HAP-1 (cell line): ENCODE results near the gene KCND3.

Experiments used
- DNase-seq, 2 experiments: peaks; one replicate each; pipeline ENCODE4 v3.0.0-alpha.2; 2016 to 2020; ENCODE audit warnings: low spot score in 2 of 2
- H3K27me3 ChIP-seq: fragments of 250-450 bp; sonication (Bioruptor Pico); 2 replicates; pipeline ENCODE4 v1.5.1; 2020; ENCODE audit warnings: low read depth, mild to moderate bottlenecking, moderate library complexity
- H3K36me3 ChIP-seq: fragments of 250-450 bp; sonication (Bioruptor Pico); replicated peaks from 2 replicates; pipeline ENCODE4 v1.5.1; 2020; ENCODE audit warnings: mild to moderate bottlenecking
- H3K4me1 ChIP-seq: fragments of 250-450 bp; sonication (Bioruptor Pico); 2 replicates; pipeline ENCODE4 v1.5.1; 2020; ENCODE audit warnings: mild to moderate bottlenecking
- H3K4me3 ChIP-seq: fragments of 250-450 bp; sonication (Bioruptor Pico); 2 replicates; pipeline ENCODE4 v1.5.1; 2020; ENCODE audit warnings: mild to moderate bottlenecking, moderate library complexity
- H3K9me3 ChIP-seq: fragments of 250-450 bp; sonication (Bioruptor Pico); 2 replicates; pipeline ENCODE4 v1.5.1; 2020; ENCODE audit warnings: mild to moderate bottlenecking, moderate library complexity
- in situ Hi-C: fragments of 300-500 bp; cut with MboI; formaldehyde crosslinking; loops from 3 replicates; pipeline ENCODE4 v1.14.3; 2020; ENCODE audit warnings: low sequenced_read_pairs, inconsistent platforms, mixed read lengths

KCND3 gene

GRCh38 chr1:111981090-111981489, 8.4 kb downstream of the KCND3 start:
- in situ Hi-C loops = no loop called here
- H3K4me3 ChIP-seq = no peak overlapping the region
- H3K27me3 ChIP-seq = no peaks in the 10 kb centered on the region
- no peaks in the 10 kb centered on the region for H3K9me3 ChIP-seq
- H3K4me1 ChIP-seq = no peaks in the 10 kb centered on the region
- DNase-seq = no peak
- no peaks in the 10 kb centered on the region for H3K36me3 ChIP-seq

DNA sequence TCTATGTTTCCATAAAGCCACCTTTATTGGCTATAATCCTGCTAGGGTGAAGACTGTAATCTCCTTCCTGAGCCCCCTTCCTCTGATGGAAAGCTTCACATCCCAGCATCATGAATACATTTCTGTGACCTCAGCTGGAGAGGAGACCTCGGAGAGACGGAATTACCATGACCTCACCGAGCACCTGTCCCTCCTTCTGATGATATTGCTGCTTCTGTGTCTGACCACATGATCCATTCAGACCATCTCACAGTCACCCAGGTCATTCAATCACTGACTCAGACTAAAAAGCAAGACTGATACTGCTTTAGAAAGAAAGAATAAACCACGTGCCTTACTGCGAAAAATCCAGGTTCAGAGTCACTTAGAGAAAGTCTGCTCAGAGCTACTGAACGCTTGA, 8.8 kb downstream of the KCND3 start:
- Histone ChIP-seq H3K4me1 (no peaks in the 10 kb centered on the region), H3K27me3 (no peaks in the 10 kb centered on the region), H3K4me3 (no peak overlapping the region), H3K9me3 (no peaks in the 10 kb centered on the region), H3K36me3 (no peaks in the 10 kb centered on the region)
- in situ Hi-C loops = no loop called here
- no peak for DNase-seq

GRCh38 chr1:111978695-111979094, 10.8 kb downstream of the KCND3 start:
- Histone ChIP-seq H3K4me1 (no peaks in the 10 kb centered on the region), H3K9me3 (no peaks in the 10 kb centered on the region), H3K4me3 (no peak overlapping the region), H3K27me3 (no peaks in the 10 kb centered on the region), H3K36me3 (no peaks in the 10 kb centered on the region)
- in situ Hi-C loops = no loop called here
- DNase-seq = no peak

DNA sequence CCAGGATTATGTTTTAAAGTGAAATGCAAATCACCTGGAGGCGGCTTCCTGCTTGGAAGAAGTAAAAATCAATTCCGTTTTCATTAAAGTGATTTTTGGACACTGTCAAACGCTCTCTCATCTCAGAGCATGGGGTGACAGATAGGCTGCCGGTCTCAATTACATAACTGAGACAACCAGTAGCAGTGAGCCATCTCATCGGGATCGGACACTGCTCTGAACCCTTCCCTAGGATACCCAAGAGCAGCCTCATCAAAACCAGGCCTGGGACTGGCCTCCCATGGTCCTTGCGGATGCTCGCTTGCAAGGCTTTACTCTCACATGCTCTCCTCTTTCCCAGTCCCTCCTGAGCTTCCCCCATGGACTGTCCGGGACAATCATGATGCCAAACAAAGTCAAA, 12.1 kb downstream of the KCND3 start:
- in situ Hi-C loops = no loop called here
- Histone ChIP-seq H3K4me3 (no peak overlapping the region), H3K4me1 (no peaks in the 10 kb centered on the region), H3K27me3 (no peaks in the 10 kb centered on the region), H3K36me3 (no peaks in the 10 kb centered on the region), H3K9me3 (no peaks in the 10 kb centered on the region)
- DNase-seq = no peak

DNA sequence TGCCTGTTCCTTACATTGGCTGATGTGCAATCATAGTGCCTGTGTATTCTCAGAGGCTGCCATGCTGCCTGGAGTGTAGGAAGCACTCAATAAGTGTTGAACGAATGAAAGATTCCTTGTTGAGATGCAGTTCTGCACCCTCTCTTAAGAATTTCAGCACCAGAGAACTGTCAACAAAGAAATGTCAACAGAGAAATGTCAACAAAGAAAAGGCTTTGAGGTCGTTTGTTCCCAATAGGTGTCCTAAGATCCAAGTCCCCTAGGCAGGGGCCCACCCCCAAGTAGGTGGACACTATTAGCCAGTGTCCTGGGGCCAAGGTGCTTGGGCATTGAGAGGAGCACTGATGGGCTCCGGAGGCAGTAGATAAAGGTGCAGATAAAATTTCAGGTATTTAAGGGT, 12.6 kb downstream of the KCND3 start:
- H3K4me1 ChIP-seq = no peaks in the 10 kb centered on the region
- in situ Hi-C loops = no loop called here

GRCh38 chr1:111976332-111976731, 13.1 kb downstream of the KCND3 start:
- Histone ChIP-seq H3K4me1 (no peaks in the 10 kb centered on the region), H3K27me3 (no peaks in the 10 kb centered on the region), H3K4me3 (no peak overlapping the region), H3K36me3 (no peaks in the 10 kb centered on the region), H3K9me3 (no peaks in the 10 kb centered on the region)
- in situ Hi-C loops = no loop called here
- no peak for DNase-seq

More for the DNA sequence above, 12.6 kb downstream of the KCND3 start:
- H3K36me3 ChIP-seq = no peaks in the 10 kb centered on the region
- no peak for DNase-seq
- H3K27me3 ChIP-seq = no peaks in the 10 kb centered on the region
- no peaks in the 10 kb centered on the region for H3K9me3 ChIP-seq
- H3K4me3 ChIP-seq = no peak overlapping the region

DNA sequence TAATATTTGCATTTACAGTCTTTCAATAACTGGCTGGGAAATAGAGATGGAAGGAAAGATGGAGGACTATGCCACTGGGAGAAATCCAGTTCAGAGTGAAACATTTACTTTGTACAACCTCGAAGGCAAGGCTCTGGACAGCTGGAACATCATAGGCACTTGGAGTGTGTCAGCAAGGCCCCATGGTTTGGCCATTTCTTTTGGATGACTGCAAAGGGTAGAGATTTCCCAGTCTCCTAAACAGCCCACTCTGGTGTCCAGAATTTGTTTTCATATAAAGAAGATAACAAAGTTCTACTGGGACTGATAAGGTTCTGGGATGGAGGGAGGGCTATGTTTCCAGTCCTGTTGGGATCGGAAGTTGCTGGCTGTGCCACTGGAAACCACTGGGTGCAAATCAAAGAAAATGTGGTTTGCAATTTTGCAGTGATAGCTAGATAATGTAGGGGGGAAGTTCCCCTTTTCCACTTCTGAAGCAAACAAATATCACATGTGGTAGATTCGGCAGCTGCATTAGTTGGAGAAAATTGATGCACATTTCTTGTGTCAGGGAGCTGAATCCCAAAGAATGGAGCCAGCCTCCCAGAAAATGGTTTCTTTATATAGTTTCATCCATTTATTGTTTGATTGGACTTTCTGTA, 16.2 kb downstream of the KCND3 start:
- no peak for DNase-seq
- Histone ChIP-seq H3K9me3 (no peaks in the 10 kb centered on the region), H3K4me3 (no peak overlapping the region), H3K36me3 (no peaks in the 10 kb centered on the region), H3K27me3 (no peaks in the 10 kb centered on the region), H3K4me1 (no peaks in the 10 kb centered on the region)
- in situ Hi-C loops = no loop called here

DNA sequence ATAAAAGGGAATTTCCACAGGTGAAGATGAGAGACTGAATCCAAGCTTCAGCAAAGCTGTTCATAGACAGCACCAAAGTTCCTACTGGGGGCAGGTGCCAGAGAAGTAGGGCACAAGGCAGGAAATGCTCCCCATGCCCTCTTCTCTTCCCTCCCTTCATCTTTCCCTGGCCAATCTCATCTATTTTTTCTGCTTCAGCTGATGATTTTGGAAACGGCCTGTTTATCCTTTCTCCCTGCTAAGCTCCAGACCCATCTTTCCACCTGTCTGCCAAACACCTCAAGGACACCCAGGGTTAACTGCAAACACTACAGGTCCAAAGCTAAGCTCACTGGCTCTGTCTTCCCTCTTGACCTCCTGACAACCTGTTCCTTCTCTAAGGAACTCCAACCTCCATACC, 18.1 kb downstream of the KCND3 start:
- no peaks in the 10 kb centered on the region for H3K27me3 ChIP-seq
- in situ Hi-C loops = no loop called here
- H3K9me3 ChIP-seq = no peaks in the 10 kb centered on the region
- H3K4me1 ChIP-seq = no peaks in the 10 kb centered on the region
- no peak for DNase-seq
- H3K36me3 ChIP-seq = no peaks in the 10 kb centered on the region
- no peak overlapping the region for H3K4me3 ChIP-seq

DNA sequence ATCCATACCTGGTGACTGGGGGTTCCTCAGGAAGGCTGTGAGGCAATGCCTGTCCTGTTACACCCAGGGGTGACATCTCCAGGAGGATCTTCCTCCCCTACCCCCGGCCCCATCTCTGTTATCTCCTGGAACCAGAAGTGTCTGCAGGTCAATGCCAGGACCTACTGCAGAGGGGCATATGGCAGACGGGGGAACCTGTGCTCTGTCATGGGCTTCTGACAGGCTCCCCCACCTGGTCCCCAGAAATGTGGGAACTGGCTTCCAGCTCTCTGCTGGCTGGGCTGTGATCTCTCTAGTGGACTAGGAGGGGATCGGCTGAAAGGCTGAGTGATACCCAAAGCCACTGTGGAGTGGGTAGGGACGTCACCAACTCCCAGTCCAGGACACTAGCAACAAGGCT, 21.0 kb downstream of the KCND3 start:
- in situ Hi-C loops = no loop called here
- Histone ChIP-seq H3K4me3 (no peak overlapping the region), H3K4me1 (no peaks in the 10 kb centered on the region), H3K36me3 (no peaks in the 10 kb centered on the region), H3K9me3 (no peaks in the 10 kb centered on the region), H3K27me3 (no peaks in the 10 kb centered on the region)
- no peak for DNase-seq

GRCh38 chr1:111967886-111968285, 21.6 kb downstream of the KCND3 start:
- DNase-seq = no peak
- in situ Hi-C loops = no loop called here
- no peaks in the 10 kb centered on the region for H3K9me3 ChIP-seq
- H3K36me3 ChIP-seq = no peaks in the 10 kb centered on the region
- H3K4me1 ChIP-seq = no peaks in the 10 kb centered on the region
- H3K27me3 ChIP-seq = no peaks in the 10 kb centered on the region
- H3K4me3 ChIP-seq = no peak overlapping the region

GRCh38 chr1:111967067-111967690, 22.3 kb downstream of the KCND3 start:
- no peak overlapping the region for H3K4me3 ChIP-seq
- H3K9me3 ChIP-seq = no peaks in the 10 kb centered on the region
- H3K36me3 ChIP-seq = no peaks in the 10 kb centered on the region
- in situ Hi-C loops = no loop called here
- H3K27me3 ChIP-seq = no peaks in the 10 kb centered on the region
- no peak for DNase-seq
- H3K4me1 ChIP-seq = no peaks in the 10 kb centered on the region

GRCh38 chr1:111965781-111966443, 23.6 kb downstream of the KCND3 start:
- in situ Hi-C loops = no loop called here
- Histone ChIP-seq H3K4me1 (no peaks in the 10 kb centered on the region), H3K9me3 (no peaks in the 10 kb centered on the region), H3K36me3 (no peaks in the 10 kb centered on the region), H3K4me3 (no peak overlapping the region), H3K27me3 (no peaks in the 10 kb centered on the region)
- DNase-seq = no peak

DNA sequence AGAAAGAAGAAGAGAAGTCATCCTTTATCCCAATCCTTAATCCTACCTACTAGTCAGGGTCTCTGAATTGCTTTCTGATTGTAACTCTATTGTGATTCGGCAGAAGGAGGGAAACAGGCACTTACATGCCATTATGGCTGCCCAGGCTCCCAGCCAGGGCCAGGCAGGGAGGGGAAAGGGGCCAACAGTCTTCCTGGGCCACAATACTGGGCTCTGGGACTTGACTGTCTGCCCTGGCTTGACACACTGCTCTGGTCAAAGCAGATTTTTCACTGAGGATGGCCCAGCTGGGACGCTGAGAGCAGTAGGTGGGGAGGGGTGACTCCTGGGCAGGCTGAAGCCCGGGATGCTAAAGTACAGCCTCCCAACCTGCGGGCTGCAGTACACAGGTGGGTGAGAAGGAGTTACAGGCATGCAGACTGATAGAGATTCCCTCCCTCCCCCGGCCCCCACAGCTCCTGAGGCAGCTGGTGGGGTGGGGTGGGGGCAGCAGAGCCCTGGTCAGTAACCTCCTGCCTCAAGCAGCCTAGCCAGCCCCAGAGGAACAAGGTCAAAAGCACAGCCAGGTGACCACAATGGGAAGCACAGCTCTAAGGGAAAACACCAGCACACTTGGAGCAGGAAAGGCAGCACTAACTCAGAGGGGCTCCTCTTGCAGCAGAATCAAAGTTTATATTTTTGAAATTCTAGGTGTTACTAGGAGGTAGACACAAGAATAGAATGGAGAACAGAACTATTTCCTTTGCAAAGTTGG, 25.3 kb downstream of the KCND3 start:
- H3K4me3 ChIP-seq = no peak overlapping the region
- H3K4me1 ChIP-seq = no peaks in the 10 kb centered on the region
- H3K9me3 ChIP-seq = no peaks in the 10 kb centered on the region
- no peaks in the 10 kb centered on the region for H3K36me3 ChIP-seq
- H3K27me3 ChIP-seq = no peaks in the 10 kb centered on the region
- no peak for DNase-seq
- in situ Hi-C loops = no loop called here
